OCI-LY1 (cell line): ENCODE measurements around the gene CCDC116.

Experiments
- CTCF ChIP-seq: fragments of 200-600 bp; sonication (generic), shearing (Covaris generic); IDR thresholded peaks from 2 replicates; pipeline ENCODE4 v1.5.1; 2017; ENCODE audit warnings: mild to moderate bottlenecking, antibody characterized with exemption, low read length, moderate library complexity, mixed read lengths
- EZH2 ChIP-seq: fragments of 200-600 bp; sonication (generic), shearing (Covaris generic); IDR thresholded peaks from 2 replicates; pipeline ENCODE4 v1.8.0; 2017; ENCODE audit warnings: borderline replicate concordance, mixed run types, mild to moderate bottlenecking, antibody characterized with exemption, low read length, moderate library complexity, mixed read lengths

- TF ChIP-seq CTCF (no peak), EZH2 (no peak)
These were observed 34.3 kb upstream of the CCDC116 start for GRCh38 chr22:21598302-21598701.
